Thyroid gland (tissue), 4 donors: ENCODE data around the gene WNT3A.

Experiments used
- CTCF ChIP-seq, 6 experiments: fragments of 200-600 bp in 3 of 6; fragments of 450-650 bp in 3 of 6; sonication (generic) in 3 of 6; IDR thresholded peaks; one replicate each; pipeline ENCODE4 v1.5.1; 2016 to 2019; ENCODE audit warnings: antibody characterized with exemption in 6 of 6, mild to moderate bottlenecking in 2 of 6, inconsistent platforms in 1 of 6, moderate library complexity in 1 of 6
- POLR2A ChIP-seq, 2 donors: fragments of 450-650 bp; IDR thresholded peaks; one replicate each; pipeline ENCODE4 v1.6.1; 2017; ENCODE audit warnings: antibody characterized with exemption in 2 of 2, mild to moderate bottlenecking in 2 of 2, moderate library complexity in 1 of 2

GRCh38 chr1:228002792-228003191, 4.0 kb upstream of the WNT3A start:
- TF ChIP-seq POLR2A (IDR thresholded peaks at IDR 0.05) = no peak
- no peak for TF ChIP-seq CTCF (IDR thresholded peaks at IDR 0.05)
